ENCODE results near the gene C12orf75. TPM values are rescaled to one million over a fixed set of nuclear protein-coding genes. Genes with fewer than 3 reads are reported as not detected.
A peak's percentile ranks its signal among the peaks of the same experiment; 100 is the strongest.

The C12orf75 gene
- total and polyA plus RNA-seq, 2 of the 13 experiments (the other 11 are each of a cell fraction or from before 2014, with no cell fraction given), result 16.1 to 19.8 TPM

DNA sequence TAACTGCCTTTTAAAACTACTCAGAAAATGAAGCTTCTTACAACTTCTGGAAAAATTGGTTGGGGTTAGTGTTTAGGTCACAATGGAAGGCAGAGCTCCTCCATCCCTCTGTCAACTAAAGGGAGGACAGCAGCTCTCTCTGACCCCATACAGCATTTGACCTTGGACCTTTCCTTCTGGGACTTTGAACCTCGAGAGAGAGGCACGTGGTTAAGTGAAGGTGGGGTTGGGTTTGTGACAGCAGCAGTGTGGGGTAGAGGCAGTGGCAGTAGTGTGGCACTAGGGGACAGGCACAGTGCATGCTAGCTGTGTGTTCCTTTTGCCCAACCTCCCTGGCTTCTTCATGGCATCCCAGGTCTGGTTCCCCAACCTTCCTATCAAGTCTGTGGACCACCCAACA is 9.4 kb upstream of the C12orf75 start (continued):
- TF ChIP-seq FOXP4 (CRISPR knock-in tag; IDR thresholded peaks at IDR 0.05) (no peak), NR2C2 (CRISPR knock-in tag; IDR thresholded peaks at IDR 0.05; ENCODE audit: borderline replicate concordance) (peak; percentile 57)
- TF ChIP-seq, protein P1, sequence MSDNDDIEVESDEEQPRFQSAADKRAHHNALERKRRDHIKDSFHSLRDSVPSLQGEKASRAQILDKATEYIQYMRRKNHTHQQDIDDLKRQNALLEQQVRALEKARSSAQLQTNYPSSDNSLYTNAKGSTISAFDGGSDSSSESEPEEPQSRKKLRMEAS (IDR thresholded peaks at IDR 0.05), result peak; percentile 45; the same call in 1 of the 2 replicates

DNA sequence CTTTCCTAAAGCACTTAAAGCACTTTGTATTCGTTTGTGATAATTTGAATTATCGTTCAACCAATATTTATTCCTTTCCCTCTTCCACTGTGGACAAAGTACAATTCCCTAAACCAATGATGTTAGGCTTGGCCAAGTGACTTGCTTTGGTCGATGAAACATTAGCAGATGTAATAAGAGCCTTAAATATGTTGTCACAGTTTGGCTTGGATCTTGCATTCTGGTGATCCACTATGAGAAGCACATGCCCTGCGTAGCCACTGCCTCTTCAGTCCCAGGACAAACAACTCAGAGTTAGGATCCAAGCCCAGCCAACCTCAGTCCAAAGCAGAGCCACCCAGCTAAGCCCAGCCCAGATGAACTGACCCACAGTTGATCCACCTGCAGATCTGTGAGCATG is 8.4 kb upstream of the C12orf75 start:
- FAIRE-seq (no peak), ATAC-seq (no peak), DNase-seq (ENCODE audit: low spot score) (no peak)
- Histone ChIP-seq H3K4me2 (ENCODE audit: low read depth, low read length) (no peak overlapping the region), H4K20me1 (ENCODE audit: insufficient read depth, low read length) (no peaks in the 10 kb centered on the region), H3K9ac (ENCODE audit: insufficient read depth, low read depth, low read length) (no peak overlapping the region), H2AFZ (ENCODE audit: low read length) (no peak overlapping the region), H3K4me1 (ENCODE audit: insufficient read depth, low read length) (peaks cover 50% of the 10 kb centered on the region), H3K4me3 (replicated peaks in 1 of 3; ENCODE audit: insufficient read depth in 1 of 3, low read depth in 2 of 3, low read length in 3 of 3) (no peak overlapping the region), H3K9me3 (ENCODE audit: low read length) (no peaks in the 10 kb centered on the region), H3K36me3 (replicated peaks in 1 of 2; ENCODE audit: control insufficient read depth in 1 of 2, insufficient read depth in 2 of 2, low read length in 2 of 2) (no peaks in the 10 kb centered on the region), H3K27ac (ENCODE audit: extremely low read length, insufficient read depth, low read length) (no peak overlapping the region), H3K79me2 (ENCODE audit: insufficient read depth, low read length) (no peaks in the 10 kb centered on the region), H3K27me3 (ENCODE audit: control insufficient read depth in 1 of 2, insufficient read depth in 2 of 2, low read length in 2 of 2) (no peaks in the 10 kb centered on the region)
- TF ChIP-seq ZNF331 (CRISPR knock-in tag; IDR thresholded peaks at IDR 0.05), result 0 out of 2 replicates have a peak, but pooled peaks have one; percentile 24
- no peak for TF ChIP-seq ZBTB38 (CRISPR knock-in tag; IDR thresholded peaks at IDR 0.05)
- 47% methylated on average over 3 of the region's 4 CpGs for WGBS (ENCODE audit: low lambda C conversion rate)
- in situ Hi-C loops (cut with HindIII; ENCODE audit: extremely low pct_ligation_motif_present, low pct_unique_long_range_greater_than_20kb), result no loop called here
- ChIA-PET POLR2A (no interaction called here), CTCF (ENCODE audit: low intra/inter-chr PET ratio, low total read pairs) (no interaction called here)
- no TSS peak for BruUV-seq (replicated peaks)
- intact Hi-C loops (cut with micrococcal nuclease; ENCODE audit: unreplicated experiment), result no loop called here

DNA sequence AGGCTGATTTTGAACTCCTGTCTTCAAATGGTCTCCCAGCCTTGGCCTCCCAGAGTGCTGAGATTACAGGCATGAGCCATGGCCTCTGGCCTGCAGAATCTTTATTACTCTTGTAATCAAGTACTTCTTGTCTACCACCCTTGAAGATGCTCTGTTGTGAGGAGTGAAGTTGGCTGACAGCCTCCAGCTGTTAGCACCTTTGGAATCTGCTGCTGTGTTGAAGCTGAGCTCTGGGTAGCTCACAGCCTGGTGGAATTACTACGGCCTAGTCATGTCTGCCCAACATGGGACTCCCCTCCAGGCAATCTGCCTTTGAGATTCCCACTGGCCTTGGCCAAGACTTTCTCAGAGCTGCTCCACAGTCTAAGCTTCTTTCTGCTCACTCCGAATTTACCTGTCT is 5.8 kb upstream of the C12orf75 start:
- no peak overlapping the region for H3K4me2 ChIP-seq (ENCODE audit: low read depth, low read length)
- no peaks in the 10 kb centered on the region for H3K79me2 ChIP-seq (ENCODE audit: insufficient read depth, low read length)
- FAIRE-seq, result no peak
- H3K4me1 ChIP-seq (ENCODE audit: insufficient read depth, low read length), result peaks cover 23% of the 10 kb centered on the region
- intact Hi-C loops (cut with micrococcal nuclease; ENCODE audit: unreplicated experiment), result no loop called here
- no peaks in the 10 kb centered on the region for H3K9me3 ChIP-seq (ENCODE audit: low read length)
- in situ Hi-C loops (cut with HindIII; ENCODE audit: extremely low pct_ligation_motif_present, low pct_unique_long_range_greater_than_20kb), result no loop called here
- no peak for DNase-seq (ENCODE audit: low spot score)
- H3K9ac ChIP-seq (ENCODE audit: insufficient read depth, low read depth, low read length), result no peak overlapping the region
- BruUV-seq (replicated peaks), result no TSS peak
- 58% methylated on average over 1 of the region's 2 CpGs for WGBS (ENCODE audit: low lambda C conversion rate)
- TF ChIP-seq CENPT (CRISPR knock-in tag; IDR thresholded peaks at IDR 0.05; ENCODE audit: low read depth) (no peak), ELF1 (CRISPR knock-in tag; IDR thresholded peaks at IDR 0.05) (no peak), PHF20 (CRISPR knock-in tag; IDR thresholded peaks at IDR 0.05) (no peak), SP4 (CRISPR knock-in tag; IDR thresholded peaks at IDR 0.05) (no peak), ISL2 (CRISPR knock-in tag; IDR thresholded peaks at IDR 0.05) (no peak), ZKSCAN8 (CRISPR knock-in tag; IDR thresholded peaks at IDR 0.05; ENCODE audit: borderline replicate concordance) (no peak)
- no peak overlapping the region for H2AFZ ChIP-seq (ENCODE audit: low read length)
- H3K27me3 ChIP-seq (ENCODE audit: control insufficient read depth in 1 of 2, insufficient read depth in 2 of 2, low read length in 2 of 2), result no peaks in the 10 kb centered on the region
- no peak overlapping the region for H3K27ac ChIP-seq (ENCODE audit: extremely low read length, insufficient read depth, low read length)
- no peaks in the 10 kb centered on the region for H3K36me3 ChIP-seq (replicated peaks in 1 of 2; ENCODE audit: control insufficient read depth in 1 of 2, insufficient read depth in 2 of 2, low read length in 2 of 2)
- H3K4me3 ChIP-seq (replicated peaks in 1 of 3; ENCODE audit: insufficient read depth in 1 of 3, low read depth in 2 of 3, low read length in 3 of 3), result no peak overlapping the region
- no peaks in the 10 kb centered on the region for H4K20me1 ChIP-seq (ENCODE audit: insufficient read depth, low read length)
- POLR2A ChIA-PET, result no interaction called here
- CTCF ChIA-PET (ENCODE audit: low intra/inter-chr PET ratio, low total read pairs), result no interaction called here
- ATAC-seq, result no peak

Data from HepG2 (cell line).